HepG2 (cell line): ENCODE results near the gene SERPINE2. TPM values are rescaled to one million over a fixed set of nuclear protein-coding genes. Genes with fewer than 3 reads are reported as not detected.

Source experiments
- ATAC-seq: fragments of 200-7000 bp; cut with Tn5 transposase; 3 replicates; pipeline ENCODE4 v1.9.1; 2020; ENCODE audit warnings: mild to moderate bottlenecking, moderate library complexity
- BruUV-seq: library from RNA; stranded (reverse); fragments of 400-500 nt; replicated peaks from 2 replicates; lab custom pipeline; 2021; lab: Mats Ljungman, UMichigan
- CTCF ChIA-PET: fragments of 300-600 bp; formaldehyde crosslinking; extraction: SDS; loops from one replicate; lab custom pipeline; 2021; ENCODE audit warnings: low total read pairs, inconsistent platforms, low intra/inter-chr PET ratio; lab: Yijun Ruan, JAX
- POLR2A ChIA-PET: fragments of 350-600 bp; sonication (Branson Sonifier 250); formaldehyde crosslinking; loops from one replicate; lab custom pipeline; 2020; ENCODE audit warnings: antibody characterized with exemption, inconsistent platforms; lab: Yijun Ruan, JAX
- DNase-seq: peaks from one replicate; pipeline ENCODE4 v3.0.0-alpha.2; 2015; ENCODE audit warnings: low spot score
- FAIRE-seq: peaks from 3 replicates; lab custom pipeline; 2011; peaks lifted over from hg19 to GRCh38; lab: Jason Lieb, UNC
- H2AFZ ChIP-seq: one replicate; pipeline ENCODE4 v1.6.1; 2011; ENCODE audit warnings: low read length, inconsistent platforms
- H3K27ac ChIP-seq: fragments of 300-600 bp; 3 replicates; pipeline ENCODE4 v1.8.0; 2011; ENCODE audit warnings: mixed run types, mild to moderate bottlenecking, mixed read lengths, low read length, inconsistent platforms; ENCODE audit not compliant: insufficient read depth; ENCODE audit errors: extremely low read length
- H3K27me3 ChIP-seq, 2 experiments: fragments of 200-600 bp in 1 of 2; 2 replicates in 1 of 2; 3 replicates in 1 of 2; pipeline versions ENCODE4 v1.6.0 to v1.8.0; 2011; ENCODE audit warnings: low read length in 2 of 2, mild to moderate bottlenecking in 2 of 2, moderate library complexity in 2 of 2, inconsistent platforms in 1 of 2; ENCODE audit not compliant: insufficient read depth in 2 of 2, control insufficient read depth in 1 of 2
- H3K36me3 ChIP-seq, 2 experiments: fragments of 200-600 bp in 1 of 2; replicated peaks in 1 of 2; 2 replicates in 1 of 2; 3 replicates in 1 of 2; pipeline versions ENCODE4 v1.5.1 to v1.8.0; 2011; ENCODE audit warnings: low read length in 2 of 2, inconsistent platforms in 1 of 2; ENCODE audit not compliant: insufficient read depth in 2 of 2, control insufficient read depth in 1 of 2
- H3K4me1 ChIP-seq: 2 replicates; pipeline ENCODE4 v1.5.1; 2012; ENCODE audit warnings: low read length, inconsistent platforms; ENCODE audit not compliant: insufficient read depth
- H3K4me2 ChIP-seq: 2 replicates; pipeline ENCODE4 v1.6.0; 2011; ENCODE audit warnings: low read depth, low read length, inconsistent platforms
- H3K4me3 ChIP-seq, 3 experiments: fragments of 200-600 bp in 1 of 3; sonication (generic), shearing (Covaris generic) in 1 of 3; replicated peaks in 1 of 3; 2 replicates each; pipeline ENCODE4 v1.5.1; 2011 to 2016; ENCODE audit warnings: low read length in 3 of 3, inconsistent platforms in 2 of 3, low read depth in 2 of 3, mild to moderate bottlenecking in 2 of 3, control low read depth in 1 of 3, mixed read lengths in 1 of 3; ENCODE audit not compliant: insufficient read depth in 1 of 3
- H3K79me2 ChIP-seq: one replicate; pipeline ENCODE4 v1.6.1; 2011; ENCODE audit warnings: low read length, inconsistent platforms; ENCODE audit not compliant: insufficient read depth
- H3K9ac ChIP-seq: 2 replicates; pipeline ENCODE4 v1.6.0; 2011; ENCODE audit warnings: mild to moderate bottlenecking, low read depth, low read length, inconsistent platforms; ENCODE audit not compliant: insufficient read depth
- H3K9me3 ChIP-seq: 2 replicates; pipeline ENCODE4 v1.5.1; 2012; ENCODE audit warnings: mild to moderate bottlenecking, low read length
- H4K20me1 ChIP-seq: 2 replicates; pipeline ENCODE4 v1.6.0; 2011; ENCODE audit warnings: inconsistent platforms, mild to moderate bottlenecking, low read length, moderate library complexity; ENCODE audit not compliant: insufficient read depth
- CREB1 ChIP-seq, 2 experiments: fragments of 450-650 bp in 1 of 2; IDR thresholded peaks; 2 replicates each; pipeline ENCODE4 v1.6.1; 2016 to 2017; ENCODE audit warnings: control low read depth in 1 of 2, mild to moderate bottlenecking in 1 of 2, missing compliant biosample characterization in 1 of 2, missing genetic modification characterization in 1 of 2
- GPN1 ChIP-seq: sonication (generic); formaldehyde crosslinking; IDR thresholded peaks from 2 replicates; pipeline ENCODE4 v1.5.1; 2020; ENCODE audit warnings: missing genetic modification reagents, borderline replicate concordance
- HNRNPK ChIP-seq: fragments of 200-400 bp; formaldehyde crosslinking; IDR thresholded peaks from 2 replicates; pipeline ENCODE4 v1.6.1; 2018; ENCODE audit warnings: low read length, low read depth, moderate library complexity, mild to moderate bottlenecking; ENCODE audit not compliant: poor library complexity, severe bottlenecking
- LBX2 ChIP-seq: sonication (generic); formaldehyde crosslinking; IDR thresholded peaks from 2 replicates; pipeline ENCODE4 v1.5.0; 2020; ENCODE audit warnings: missing genetic modification reagents, mild to moderate bottlenecking, borderline replicate concordance
- SRSF9 ChIP-seq: fragments of 200-400 bp; formaldehyde crosslinking; IDR thresholded peaks from 2 replicates; pipeline ENCODE4 v1.6.1; 2018; ENCODE audit warnings: borderline replicate concordance, mild to moderate bottlenecking, low read depth, low read length; ENCODE audit not compliant: insufficient read depth, poor library complexity, severe bottlenecking
- SRY ChIP-seq: sonication (generic); formaldehyde crosslinking; IDR thresholded peaks from 2 replicates; pipeline ENCODE4 v1.8.0; 2022; ENCODE audit warnings: mild to moderate bottlenecking, missing genetic modification reagents
- ZHX1 ChIP-seq: sonication (generic); formaldehyde crosslinking; IDR thresholded peaks from 2 replicates; pipeline ENCODE4 v1.8.1; 2022; ENCODE audit warnings: low read depth, mild to moderate bottlenecking, missing genetic modification reagents
- ZNF446 ChIP-seq: sonication (generic); formaldehyde crosslinking; IDR thresholded peaks from 2 replicates; pipeline ENCODE4 v1.5.0; 2020; ENCODE audit warnings: mild to moderate bottlenecking, missing genetic modification reagents
- ZNF460 ChIP-seq: sonication (generic); formaldehyde crosslinking; IDR thresholded peaks from 2 replicates; pipeline ENCODE4 v1.5.1; 2020; ENCODE audit warnings: missing genetic modification reagents, mild to moderate bottlenecking, borderline replicate concordance
- ZNF468 ChIP-seq: sonication (generic); formaldehyde crosslinking; IDR thresholded peaks from 2 replicates; pipeline ENCODE4 v1.8.0; 2022; ENCODE audit warnings: mild to moderate bottlenecking, moderate library complexity, missing genetic modification reagents
- ZNF546 ChIP-seq: sonication (generic); formaldehyde crosslinking; conservative IDR thresholded peaks from 2 replicates; pipeline ENCODE4 v1.8.1; 2023; ENCODE audit warnings: mild to moderate bottlenecking, missing genetic modification reagents
- ZSCAN21 ChIP-seq: sonication (generic); formaldehyde crosslinking; IDR thresholded peaks from 2 replicates; pipeline ENCODE4 v1.8.0; 2022; ENCODE audit warnings: mild to moderate bottlenecking, missing genetic modification reagents, moderate library complexity, borderline replicate concordance
- WGBS: methylation state at CpG from one replicate; pipeline ENCODE4 v1.1.6; 2017; ENCODE audit warnings: low lambda C conversion rate; 5-methylcytosine and 5-hydroxymethylcytosine counted together
- in situ Hi-C: cut with HindIII; loops from 2 replicates; pipeline ENCODE4 v1.10.0; 2017; ENCODE audit warnings: low pct_unique_long_range_greater_than_20kb; ENCODE audit not compliant: extremely low pct_ligation_motif_present
- intact Hi-C: fragments of 100-400 bp; cut with micrococcal nuclease; formaldehyde crosslinking; loops from one replicate; pipeline ENCODE4 v1.10.0; 2022; ENCODE audit not compliant: unreplicated experiment
- polyA plus RNA-seq, 8 experiments: library from polyadenylated mRNA; depleted of rRNA in 3 of 8; stranded (reverse) in 7 of 8; unstranded in 1 of 8; fragments of >200 nt; fragmentation: Illumina TruSeq in 4 of 8; extraction: Trizol in 4 of 8; gene quantifications; 2 replicates each; pipeline versions ENCODE4 v1.2.1 to v1.2.3, GENCODE V29; 2011 to 2016; ENCODE audit warnings: low read depth in 4 of 8, missing spikeins in 1 of 8, mixed read lengths in 1 of 8; ENCODE audit not compliant: insufficient read depth in 1 of 8
- total RNA-seq, 5 experiments: library from RNA; depleted of rRNA; stranded (reverse); fragments of >200 nt; fragmentation: Illumina TruSeq; extraction: Trizol; gene quantifications; 2 replicates each; pipeline ENCODE4 v1.2.3, GENCODE V29; 2016; ENCODE audit warnings: low read depth in 1 of 5

SERPINE2 gene
- total and polyA plus RNA-seq, 2 of the 13 experiments (the other 11 are each of a cell fraction or from before 2014, with no cell fraction given), result 7.9 to 18.1 TPM

- TF ChIP-seq ZHX1 (CRISPR knock-in tag) (no peak), ZSCAN21 (CRISPR knock-in tag) (no peak), GPN1 (CRISPR knock-in tag) (no peak), ZNF460 (CRISPR knock-in tag) (no peak), ZNF468 (no peak), ZNF546 (CRISPR knock-in tag) (no peak), CREB1 (IDR thresholded peaks at IDR 0.05) (no peak), CREB1 (CRISPR knock-in tag; IDR thresholded peaks at IDR 0.05) (no peak), ZNF446 (CRISPR knock-in tag) (no peak), LBX2 (CRISPR knock-in tag) (no peak)
These were observed 13.2 kb downstream of the SERPINE2 start (continued) for GRCh38 chr2:224025874-224026273.

- intact Hi-C loops (no loop called here), in situ Hi-C loops (no loop called here)
- H3K27me3 ChIP-seq, result no peaks in the 10 kb centered on the region
- ATAC-seq, result no peak
- FAIRE-seq, result no peak
- H3K9ac ChIP-seq, result no peak overlapping the region
- no peak overlapping the region for H3K4me3 ChIP-seq
- H3K36me3 ChIP-seq, result no peaks in the 10 kb centered on the region
- CTCF ChIA-PET, result no interaction called here
- no peak for DNase-seq
- H3K9me3 ChIP-seq, result no peaks in the 10 kb centered on the region
- no peak for TF ChIP-seq HNRNPK
- no peak for TF ChIP-seq SRY
- no peak for TF ChIP-seq SRSF9
- 61% methylated on average over 4 of the region's 4 CpGs for WGBS
- H3K4me2 ChIP-seq, result no peak overlapping the region
- H2AFZ ChIP-seq, result no peak overlapping the region
- no TSS peak for BruUV-seq
- no peak overlapping the region for H3K27ac ChIP-seq
- POLR2A ChIA-PET, result no interaction called here
- H4K20me1 ChIP-seq, result no peaks in the 10 kb centered on the region
- peaks cover 15% of the 10 kb centered on the region for H3K4me1 ChIP-seq
- H3K79me2 ChIP-seq, result no peaks in the 10 kb centered on the region
These were observed 14.8 kb downstream of the SERPINE2 start for GRCh38 chr2:224024270-224024669.
